GM18511 (cell line): ENCODE data around the gene WTAP.
"Not testable (repeated sequence)": the region's sequence is repeated elsewhere in the genome, so short reads cannot be mapped to it uniquely, and the experiment has no call there.

Source experiments
- ATAC-seq: cut with Tn5 transposase; IDR thresholded peaks from one replicate; pipeline ENCODE4 v1.9.1; 2021; ENCODE audit warnings: mild to moderate bottlenecking, moderate library complexity; ENCODE audit not compliant: unreplicated experiment

The WTAP gene

GRCh38 chr6:159759645-159760044 is 32.3 kb downstream of the WTAP start:
- no peak for ATAC-seq

GRCh38 chr6:159760602-159761057 is 33.3 kb downstream of the WTAP start:
- ATAC-seq: no peak

- peak; percentile 4 for ATAC-seq
Measured at GRCh38 chr6:159761129-159761872, 34.0 kb downstream of the WTAP start.

GRCh38 chr6:159761873-159762680 is 34.8 kb downstream of the WTAP start, which contains the start of gene ACAT2:
Gene ACAT2 (plus strand): TSS chr6:159762045. CDS start chr6:159762088, 43 bp downstream.
- peak; percentile 97 for ATAC-seq

GRCh38 chr6:159762681-159763293 is 35.5 kb downstream of the WTAP start:
- ATAC-seq: peak; percentile 18

GRCh38 chr6:159766906-159767305 is 39.6 kb downstream of the WTAP start:
- ATAC-seq: no peak

- ATAC-seq: no peak
Measured at GRCh38 chr6:159769470-159769869, 42.2 kb downstream of the WTAP start.

GRCh38 chr6:159772196-159772595 is 44.9 kb downstream of the WTAP start:
- ATAC-seq: no peak

- no peak for ATAC-seq
Measured at GRCh38 chr6:159777240-159777904, 50.1 kb downstream of the WTAP start.

- no peak for ATAC-seq
Measured at GRCh38 chr6:159778131-159778530, 50.8 kb downstream of the WTAP start.

- no peak for ATAC-seq
Measured at GRCh38 chr6:159778542-159779103, 51.3 kb downstream of the WTAP start.

GRCh38 chr6:159788276-159788675 is 61.0 kb downstream of the WTAP start:
- no peak for ATAC-seq

- ATAC-seq: no peak
Measured at GRCh38 chr6:159788753-159789376, 61.6 kb downstream of the WTAP start.

GRCh38 chr6:159789377-159790148 is 62.3 kb downstream of the WTAP start, which contains the start of gene TCP1:
Gene TCP1 (minus strand): TSS chr6:159789602. CDS start chr6:159789468, 134 bp downstream.
- peak; percentile 80 for ATAC-seq

- ATAC-seq: peak; percentile 86
Measured at GRCh38 chr6:159790149-159790955, 63.0 kb downstream of the WTAP start, which contains the start of gene MRPL18. Gene MRPL18 (plus strand): TSS chr6:159790467. CDS start chr6:159790588, 121 bp downstream.

- no peak for ATAC-seq
Measured at GRCh38 chr6:159790956-159791598, 63.8 kb downstream of the WTAP start.

GRCh38 chr6:159794976-159795375 is 67.7 kb downstream of the WTAP start:
- not testable (repeated sequence) for ATAC-seq

GRCh38 chr6:159797554-159797953 is 70.2 kb downstream of the WTAP start:
- no peak for ATAC-seq
